DOHH2 (cell line): Measurements from ENCODE around the gene TMEM132D.
"Not testable (repeated sequence)": the region's sequence is repeated elsewhere in the genome, so short reads cannot be mapped to it uniquely, and the experiment has no call there.

Experiments
- H3F3A ChIP-seq: fragments of 200-600 bp; sonication (generic), shearing (Covaris generic); 2 replicates; pipeline ENCODE4 v1.6.0; 2016; ENCODE audit warnings: antibody characterized with exemption, mild to moderate bottlenecking; ENCODE audit not compliant: control insufficient read depth, insufficient read depth
- H3K27ac ChIP-seq: fragments of 200-600 bp; sonication (generic); 2 replicates; pipeline ENCODE4 v1.5.1; 2014; ENCODE audit warnings: low read depth, mild to moderate bottlenecking, low read length, moderate library complexity
- H3K27me3 ChIP-seq: fragments of 200-600 bp; sonication (generic); 2 replicates; pipeline ENCODE4 v1.6.1; 2014; ENCODE audit warnings: mild to moderate bottlenecking, low read length, mixed read lengths; ENCODE audit not compliant: control insufficient read depth
- H3K36me3 ChIP-seq: fragments of 200-600 bp; sonication (generic); 2 replicates; pipeline ENCODE4 v1.6.1; 2014; ENCODE audit warnings: mild to moderate bottlenecking, low read length, moderate library complexity, mixed read lengths; ENCODE audit not compliant: control insufficient read depth
- H3K4me1 ChIP-seq: fragments of 200-600 bp; sonication (generic); 2 replicates; pipeline ENCODE4 v1.6.1; 2014; ENCODE audit warnings: mild to moderate bottlenecking, low read length, mixed read lengths; ENCODE audit not compliant: control insufficient read depth
- H3K4me2 ChIP-seq: fragments of 200-600 bp; sonication (generic); 2 replicates; pipeline ENCODE4 v1.6.0; 2014; ENCODE audit warnings: mild to moderate bottlenecking, low read length, moderate library complexity
- H3K4me3 ChIP-seq: fragments of 200-600 bp; sonication (generic); 2 replicates; pipeline ENCODE4 v1.5.1; 2014; ENCODE audit warnings: mild to moderate bottlenecking, low read length, mixed read lengths
- H3K79me2 ChIP-seq: fragments of 200-600 bp; sonication (generic); 2 replicates; pipeline ENCODE4 v1.6.1; 2014; ENCODE audit warnings: mild to moderate bottlenecking, low read length, mixed read lengths; ENCODE audit not compliant: control insufficient read depth
- H3K9me2 ChIP-seq: fragments of 200-600 bp; sonication (generic); replicated peaks from 2 replicates; pipeline ENCODE4 v1.6.1; 2014; ENCODE audit warnings: mild to moderate bottlenecking, low read length, mixed read lengths; ENCODE audit not compliant: control insufficient read depth
- H3K9me3 ChIP-seq: fragments of 200-600 bp; sonication (generic); 2 replicates; pipeline ENCODE4 v1.6.1; 2014; ENCODE audit warnings: antibody characterized with exemption, low read length, mixed read lengths; ENCODE audit not compliant: control insufficient read depth, insufficient read depth
- H4K20me1 ChIP-seq: fragments of 200-600 bp; sonication (generic); 2 replicates; pipeline ENCODE4 v1.6.0; 2014; ENCODE audit warnings: low read depth, mild to moderate bottlenecking, antibody characterized with exemption, low read length, moderate library complexity; ENCODE audit not compliant: control insufficient read depth, insufficient read depth
- CTCF ChIP-seq: fragments of 200-600 bp; sonication (generic); IDR thresholded peaks from one replicate; pipeline ENCODE4 v1.5.1; 2014; ENCODE audit warnings: antibody characterized with exemption, mild to moderate bottlenecking, low read depth, low read length; ENCODE audit not compliant: poor library complexity, severe bottlenecking
- EZH2phosphoT487 ChIP-seq: fragments of 200-600 bp; sonication (generic); IDR thresholded peaks from 2 replicates; pipeline ENCODE4 v1.6.1; 2017; ENCODE audit warnings: borderline replicate concordance, mild to moderate bottlenecking, antibody characterized with exemption, low read length, moderate library complexity, mixed read lengths

TMEM132D gene

GRCh38 chr12:129053232-129053631 is 850.6 kb downstream of the TMEM132D start:
- Histone ChIP-seq H3K79me2 (no peaks in the 10 kb centered on the region), H4K20me1 (no peaks in the 10 kb centered on the region), H3K4me3 (no peak overlapping the region), H3F3A (no peaks in the 10 kb centered on the region), H3K27ac (no peak overlapping the region), H3K4me1 (no peaks in the 10 kb centered on the region), H3K9me2 (no peaks in the 10 kb centered on the region), H3K27me3 (no peaks in the 10 kb centered on the region), H3K9me3 (no peaks in the 10 kb centered on the region), H3K36me3 (no peaks in the 10 kb centered on the region), H3K4me2 (no peak overlapping the region)
- TF ChIP-seq EZH2phosphoT487: no peak
- no peak for TF ChIP-seq CTCF

- H4K20me1 ChIP-seq: no peaks in the 10 kb centered on the region
- no peaks in the 10 kb centered on the region for H3K9me3 ChIP-seq
- H3K4me3 ChIP-seq: no peak overlapping the region
- no peaks in the 10 kb centered on the region for H3K36me3 ChIP-seq
- no peaks in the 10 kb centered on the region for H3K9me2 ChIP-seq
- H3K27ac ChIP-seq: no peak overlapping the region
- no peaks in the 10 kb centered on the region for H3K79me2 ChIP-seq
- no peak overlapping the region for H3K4me2 ChIP-seq
- TF ChIP-seq CTCF: no peak
- no peak for TF ChIP-seq EZH2phosphoT487
- H3K27me3 ChIP-seq: no peaks in the 10 kb centered on the region
- H3K4me1 ChIP-seq: no peaks in the 10 kb centered on the region
- no peaks in the 10 kb centered on the region for H3F3A ChIP-seq
Measured at GRCh38 chr12:129052373-129052772, 851.5 kb downstream of the TMEM132D start.

GRCh38 chr12:129049917-129050316 is 853.9 kb downstream of the TMEM132D start:
- no peaks in the 10 kb centered on the region for H3F3A ChIP-seq
- no peaks in the 10 kb centered on the region for H3K4me1 ChIP-seq
- H3K9me3 ChIP-seq: no peaks in the 10 kb centered on the region
- no peaks in the 10 kb centered on the region for H3K79me2 ChIP-seq
- no peak for TF ChIP-seq EZH2phosphoT487
- TF ChIP-seq CTCF: no peak
- no peak overlapping the region for H3K27ac ChIP-seq
- H3K36me3 ChIP-seq: no peaks in the 10 kb centered on the region
- H3K9me2 ChIP-seq: no peaks in the 10 kb centered on the region
- no peak overlapping the region for H3K4me3 ChIP-seq
- no peak overlapping the region for H3K4me2 ChIP-seq
- no peaks in the 10 kb centered on the region for H3K27me3 ChIP-seq
- H4K20me1 ChIP-seq: no peaks in the 10 kb centered on the region

GRCh38 chr12:129043334-129043733 is 860.5 kb downstream of the TMEM132D start:
- not testable (repeated sequence) for H4K20me1 ChIP-seq, H3K36me3 ChIP-seq, H3K27ac ChIP-seq, H3K27me3 ChIP-seq, H3K9me3 ChIP-seq, H3K4me3 ChIP-seq, H3K4me2 ChIP-seq, H3K4me1 ChIP-seq, H3K9me2 ChIP-seq, H3F3A ChIP-seq, H3K79me2 ChIP-seq
